HG03442 (cell line): ENCODE measurements around the gene MAPK8IP2.

Experiments used
- ATAC-seq: cut with Tn5 transposase; IDR thresholded peaks from one replicate; pipeline ENCODE4 v1.9.1; 2021; ENCODE audit warnings: mild to moderate bottlenecking, moderate library complexity; ENCODE audit not compliant: unreplicated experiment

Gene MAPK8IP2

DNA sequence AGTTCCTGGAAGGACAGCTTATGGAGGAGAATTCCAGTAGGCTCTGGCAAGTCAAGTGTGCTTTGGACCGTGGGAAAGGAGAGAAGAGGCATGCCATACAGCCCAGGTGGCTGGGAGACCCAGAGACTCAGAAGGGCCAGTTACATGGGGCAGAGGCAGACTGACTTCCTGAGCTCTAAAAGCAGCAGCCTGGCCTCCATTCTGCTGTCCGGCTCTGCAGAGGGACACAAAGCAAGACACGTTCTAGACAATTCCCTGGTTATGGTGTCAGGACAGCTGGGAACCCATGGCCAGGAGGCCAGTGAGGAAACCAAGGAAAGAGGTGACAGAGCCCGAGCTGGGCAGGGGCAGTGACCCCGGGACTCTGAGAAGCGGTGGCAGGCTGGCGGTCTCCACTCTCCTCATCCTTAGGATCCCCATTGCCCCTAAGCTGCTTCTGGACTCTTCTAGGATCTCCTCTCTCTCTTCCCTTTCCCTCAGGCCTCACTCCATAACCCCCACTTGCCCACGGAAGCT is 25.1 kb upstream of the MAPK8IP2 start:
- no peak for ATAC-seq

DNA sequence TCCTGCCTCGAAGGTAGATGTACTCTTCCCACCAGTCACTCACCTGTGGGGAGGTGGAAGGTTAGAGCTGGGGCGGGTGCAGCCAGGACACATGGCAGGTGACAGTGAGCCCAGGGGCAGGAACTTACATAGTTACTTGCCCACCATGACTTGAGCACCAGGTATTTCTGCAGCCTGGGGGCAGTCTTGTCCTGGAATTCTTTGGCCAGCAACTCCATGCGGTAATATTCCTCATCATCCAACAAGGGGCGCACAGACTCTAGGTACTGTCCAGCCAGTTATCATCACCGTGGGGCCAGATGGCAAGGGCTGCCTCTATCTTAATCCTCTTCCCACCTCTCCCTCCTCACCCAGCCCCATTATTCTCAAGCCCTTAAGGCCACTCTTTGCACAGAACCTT is 24.5 kb upstream of the MAPK8IP2 start:
- ATAC-seq: no peak

DNA sequence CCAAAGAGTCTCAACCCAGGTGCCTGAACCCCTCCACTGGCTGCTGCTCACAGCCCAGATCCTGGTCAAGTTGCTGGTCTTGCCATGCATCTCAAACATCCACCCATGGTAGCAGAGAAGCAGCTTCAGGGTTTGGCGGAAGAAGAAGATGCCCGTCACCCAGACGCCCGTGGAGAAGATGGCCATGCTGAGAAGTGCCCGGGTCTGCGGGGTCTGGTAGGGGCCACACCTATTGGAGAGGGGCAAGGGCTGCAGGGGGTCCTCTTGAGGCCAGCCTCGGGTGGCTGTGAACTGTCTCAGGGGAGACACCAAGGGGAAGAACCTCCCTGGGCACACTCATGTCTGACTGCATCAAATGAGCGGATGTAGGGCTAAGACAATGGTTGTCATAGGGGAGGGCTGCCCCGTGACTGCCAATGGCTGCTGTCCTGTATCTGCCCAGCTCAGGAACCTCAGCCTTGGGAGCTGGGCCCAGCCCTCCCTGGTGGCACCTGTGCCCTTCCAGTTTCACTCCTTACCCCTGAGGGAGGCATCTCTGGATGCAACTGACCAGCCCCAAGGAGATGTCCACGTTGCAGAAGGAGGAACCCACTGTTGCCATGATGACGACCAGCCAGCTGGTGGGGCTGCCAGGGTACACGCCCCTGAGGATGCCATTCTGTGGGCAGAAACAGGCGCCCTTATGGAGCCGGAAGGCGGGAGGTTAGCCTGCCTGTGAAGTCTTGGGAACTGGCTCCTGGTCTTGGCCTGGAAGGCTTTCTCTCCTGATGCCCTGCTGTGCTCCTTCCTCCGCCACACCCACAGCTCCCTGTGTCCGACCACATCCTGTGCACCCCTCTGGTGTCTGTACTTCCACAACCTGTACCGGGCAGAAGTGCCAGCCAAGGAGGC is 23.5 kb upstream of the MAPK8IP2 start:
- no peak for ATAC-seq

DNA sequence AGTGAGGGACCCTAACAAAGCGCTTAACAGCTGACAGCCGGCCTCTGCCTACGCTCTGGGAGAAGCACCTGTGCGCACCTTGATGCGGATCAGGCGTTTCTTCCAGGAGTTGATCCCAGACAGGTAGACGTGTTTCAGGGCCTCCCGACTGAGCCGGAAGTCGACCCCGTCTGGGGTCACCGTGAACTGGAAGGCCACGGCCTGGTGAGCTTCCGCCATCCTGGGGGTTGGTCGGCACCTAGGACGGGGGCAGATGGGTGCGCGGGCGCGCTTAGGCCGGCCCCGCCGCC is 23.0 kb upstream of the MAPK8IP2 start:
- no peak for ATAC-seq

DNA sequence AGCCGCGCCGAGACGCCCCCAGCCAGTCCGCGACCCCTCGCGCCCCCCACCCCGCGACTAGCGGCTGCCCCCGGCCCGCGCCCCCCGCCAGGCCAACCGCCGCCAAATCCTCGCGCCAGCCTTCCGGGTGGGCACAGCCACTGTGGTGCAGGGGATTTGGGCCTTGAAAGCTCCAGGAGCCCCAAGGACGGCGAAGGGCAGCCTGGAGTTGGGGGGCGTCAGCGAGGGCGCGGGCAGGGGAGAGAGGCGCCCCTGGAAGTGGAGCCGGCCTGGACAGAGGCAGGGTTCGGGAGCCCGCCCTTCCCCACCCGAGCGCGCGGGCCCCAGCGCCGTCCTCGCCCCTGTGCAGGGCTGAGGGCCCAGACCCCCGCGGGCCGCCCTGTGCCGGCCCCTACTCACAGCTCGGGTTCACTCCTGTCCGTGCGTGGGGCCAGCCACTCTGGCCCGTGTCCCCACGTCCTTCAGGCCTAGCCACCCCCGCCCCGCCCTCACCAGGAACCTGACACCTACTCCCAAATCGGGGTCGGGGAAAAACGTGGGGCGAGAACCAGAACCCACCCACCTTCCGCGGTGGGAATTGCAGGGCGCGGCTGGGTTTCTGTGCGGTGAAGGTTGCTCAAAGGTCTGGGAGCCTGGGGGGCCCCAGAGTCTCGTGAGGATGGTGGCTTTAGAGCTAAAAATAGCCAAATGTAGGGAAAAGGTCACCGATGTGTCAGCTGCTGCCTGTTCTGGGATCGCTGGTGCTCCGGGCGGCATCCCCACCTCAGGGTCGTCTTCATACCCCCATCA is 22.4 kb upstream of the MAPK8IP2 start, which contains the start of gene CPT1B:
CPT1B (minus strand) TSS at position 441 of the 789 bp plus-strand sequence. CDS start 512 bp downstream, outside the sequence.
- ATAC-seq: no peak

DNA sequence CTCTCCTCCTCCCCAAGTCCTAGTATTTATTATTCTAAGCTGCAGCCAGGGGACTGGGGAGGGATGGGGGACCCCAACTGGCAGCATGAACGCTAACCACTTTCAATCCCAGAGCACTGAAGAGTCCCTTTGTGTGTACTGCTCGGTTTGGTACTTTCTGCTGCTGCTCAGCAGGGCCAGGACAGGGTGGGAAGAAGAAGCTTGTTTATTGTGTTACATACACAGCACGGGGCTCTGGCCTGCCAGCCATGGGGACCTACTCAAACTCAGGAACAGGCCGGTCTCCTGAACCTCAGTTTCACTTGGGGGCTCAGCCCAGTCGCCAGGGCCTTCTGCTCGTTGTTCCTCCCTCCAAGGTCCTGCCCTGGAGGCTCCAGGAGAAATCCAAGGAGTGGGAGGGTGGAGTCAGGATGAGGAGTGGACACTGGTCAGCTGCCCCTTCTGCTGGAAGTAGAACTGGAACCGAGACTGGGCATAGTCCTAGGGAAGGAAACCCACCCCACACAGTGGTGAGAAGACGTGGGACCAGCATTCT is 21.8 kb upstream of the MAPK8IP2 start:
- no peak for ATAC-seq

DNA sequence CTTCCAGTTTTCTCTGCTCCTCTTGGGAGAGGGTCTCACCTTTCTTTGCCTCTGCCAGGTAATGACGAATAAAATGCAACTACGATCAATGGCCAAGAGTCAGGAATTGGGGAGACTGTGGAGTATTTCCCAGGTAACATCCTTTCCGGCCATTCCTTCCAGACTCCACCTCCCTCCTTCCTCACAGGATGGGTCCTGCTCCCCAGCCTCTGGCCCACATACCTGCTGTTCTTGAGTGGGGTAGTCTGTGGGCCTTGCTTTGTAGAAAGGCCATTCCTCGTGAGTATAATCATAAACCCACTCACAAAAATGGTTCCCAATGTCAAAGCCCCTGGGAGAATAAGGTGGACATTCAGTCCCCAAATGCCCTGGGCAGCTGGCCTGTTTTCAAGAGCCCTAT is 20.8 kb upstream of the MAPK8IP2 start:
- no peak for ATAC-seq

DNA sequence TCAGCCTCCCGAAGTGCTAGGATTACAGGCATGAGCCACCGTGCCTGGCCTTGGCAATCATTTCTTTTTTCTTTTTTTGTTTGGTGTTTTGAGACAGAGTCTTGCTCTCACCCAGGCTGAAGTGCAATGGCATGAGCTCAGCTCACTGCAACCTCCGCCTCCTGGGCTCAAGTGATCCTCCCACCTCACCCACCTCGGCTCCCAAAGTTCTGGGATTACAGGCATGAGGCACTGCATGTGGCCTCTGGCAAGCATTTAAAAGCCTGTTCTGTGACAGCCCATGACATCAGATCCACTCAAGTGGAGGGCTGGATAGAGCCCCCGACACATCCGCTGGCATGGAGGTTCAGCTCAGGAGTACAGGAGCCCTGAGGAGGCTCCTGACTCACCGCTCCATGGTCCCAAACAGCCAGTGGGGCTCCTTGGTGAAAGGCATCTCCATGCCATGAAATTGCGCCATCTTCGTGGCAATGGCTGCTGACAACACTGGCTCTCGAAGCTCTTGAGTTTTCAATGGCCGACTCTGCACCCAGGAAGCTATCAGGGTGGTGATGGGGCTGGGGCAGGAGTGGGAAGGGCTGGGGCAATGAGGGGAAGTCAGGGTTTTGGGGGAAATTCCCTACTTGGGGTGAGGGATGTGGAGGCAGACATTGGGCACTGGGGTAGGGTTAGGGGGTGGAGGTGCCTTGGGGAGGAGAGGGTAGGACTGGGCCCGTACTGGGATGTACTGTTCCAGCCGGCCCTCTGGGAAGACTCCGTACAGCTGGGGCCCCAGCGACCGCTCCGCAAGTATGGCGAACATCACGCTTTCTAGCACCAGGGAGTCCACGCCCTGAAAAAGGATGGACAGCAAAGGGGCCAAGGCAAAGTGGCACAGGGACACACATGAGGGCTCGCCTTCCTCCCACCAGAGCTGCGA is 19.3 kb upstream of the MAPK8IP2 start:
- no peak for ATAC-seq

DNA sequence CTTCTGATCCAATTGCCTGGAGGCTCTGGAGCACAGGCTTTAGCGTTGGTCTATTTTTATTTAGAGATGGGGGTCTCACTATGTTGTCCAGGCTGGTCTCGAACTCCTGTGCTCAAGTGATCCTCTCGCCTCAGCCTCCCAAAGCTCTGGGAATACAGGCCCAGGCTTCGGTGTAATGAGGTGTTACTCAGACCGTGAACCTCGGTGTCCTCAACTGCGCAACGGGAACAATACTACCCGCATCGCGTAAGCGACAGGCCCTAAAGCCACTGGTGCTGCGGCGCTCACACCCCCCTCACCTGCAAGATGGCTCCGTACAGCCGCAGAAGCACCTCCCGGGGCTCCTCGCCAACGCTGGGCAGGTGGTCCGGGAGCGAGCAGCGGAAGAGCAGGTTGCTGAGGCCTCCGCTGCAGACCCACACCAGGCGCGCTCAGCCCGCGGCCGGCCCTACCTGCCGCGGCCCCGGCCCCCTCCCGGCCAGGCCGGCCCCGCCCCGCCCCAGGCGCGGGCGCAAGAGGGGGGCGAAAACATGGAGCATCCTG is 18.6 kb upstream of the MAPK8IP2 start:
- peak; percentile 17 for ATAC-seq

DNA sequence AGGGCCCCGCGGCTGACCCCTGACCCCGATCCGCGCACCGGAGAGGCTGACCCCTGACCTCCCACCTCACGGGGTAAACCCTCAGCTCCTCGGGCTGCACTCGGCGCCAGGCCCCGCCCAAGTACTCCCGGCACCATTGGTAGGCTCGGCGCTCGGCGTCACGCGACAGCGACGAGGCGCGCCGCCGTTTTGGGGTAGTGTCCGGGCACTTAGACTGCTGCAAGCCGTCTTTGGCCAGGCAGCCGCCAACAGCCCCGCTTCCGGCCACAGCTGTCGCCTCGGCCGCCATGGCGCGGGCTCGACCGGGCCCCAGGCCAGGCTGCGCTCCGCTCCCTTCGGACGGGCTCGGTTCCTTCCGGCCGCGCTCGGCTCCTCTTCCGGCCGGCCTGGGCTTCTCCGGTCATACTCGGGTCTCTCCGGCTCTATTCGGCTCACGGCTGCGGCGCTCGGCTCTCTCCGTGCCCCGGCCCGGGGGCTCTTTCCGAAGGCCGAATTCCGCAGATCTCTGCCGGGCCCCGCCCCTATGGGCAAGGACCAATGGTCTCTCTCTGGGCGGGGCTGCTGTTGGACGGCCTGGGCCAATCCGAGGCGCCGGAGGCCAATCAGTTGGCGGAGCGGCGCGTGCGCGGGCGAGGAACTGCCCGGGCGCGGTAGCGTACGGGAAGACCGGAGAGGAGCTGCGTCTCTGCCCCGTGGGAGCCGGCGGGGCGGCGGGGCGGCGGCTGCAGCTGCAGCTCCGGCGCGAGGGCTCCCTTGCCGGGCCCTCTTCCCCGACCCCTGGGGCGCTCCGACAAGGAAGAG is 17.9 kb upstream of the MAPK8IP2 start, which contains the start of gene CHKB:
CHKB (minus strand) TSS at position 357 of the 801 bp plus-strand sequence; CDS start at position 289, 68 bp downstream.
- ATAC-seq: peak; percentile 91

DNA sequence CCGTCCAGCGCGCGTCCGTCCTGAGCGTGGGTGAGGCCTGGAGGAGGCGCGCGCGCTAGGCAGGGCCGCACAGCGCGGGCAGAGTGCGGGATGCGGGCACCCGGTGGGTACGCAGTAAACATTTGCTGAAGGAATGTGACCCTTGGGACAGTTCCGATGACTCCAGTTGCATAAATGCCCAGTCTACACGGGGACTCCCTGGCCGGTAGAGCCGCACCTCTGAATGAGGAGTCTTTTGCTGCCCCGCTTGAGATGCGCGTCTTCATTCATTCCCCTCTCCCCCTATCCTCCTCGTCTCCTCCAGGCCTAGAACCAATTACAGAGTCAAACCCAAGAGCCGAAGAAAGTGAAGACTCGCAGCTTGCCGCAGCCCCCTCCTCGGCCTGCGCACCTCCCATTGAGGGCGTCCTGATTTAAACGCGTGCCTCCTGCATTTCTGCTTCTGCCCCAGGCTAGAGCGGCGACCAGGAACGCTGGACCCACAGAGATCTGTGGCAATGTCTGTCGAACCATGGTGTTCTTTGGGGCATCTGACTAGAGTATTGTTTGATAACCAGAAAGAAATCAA is 17.2 kb upstream of the MAPK8IP2 start:
- peak; percentile 7 for ATAC-seq

DNA sequence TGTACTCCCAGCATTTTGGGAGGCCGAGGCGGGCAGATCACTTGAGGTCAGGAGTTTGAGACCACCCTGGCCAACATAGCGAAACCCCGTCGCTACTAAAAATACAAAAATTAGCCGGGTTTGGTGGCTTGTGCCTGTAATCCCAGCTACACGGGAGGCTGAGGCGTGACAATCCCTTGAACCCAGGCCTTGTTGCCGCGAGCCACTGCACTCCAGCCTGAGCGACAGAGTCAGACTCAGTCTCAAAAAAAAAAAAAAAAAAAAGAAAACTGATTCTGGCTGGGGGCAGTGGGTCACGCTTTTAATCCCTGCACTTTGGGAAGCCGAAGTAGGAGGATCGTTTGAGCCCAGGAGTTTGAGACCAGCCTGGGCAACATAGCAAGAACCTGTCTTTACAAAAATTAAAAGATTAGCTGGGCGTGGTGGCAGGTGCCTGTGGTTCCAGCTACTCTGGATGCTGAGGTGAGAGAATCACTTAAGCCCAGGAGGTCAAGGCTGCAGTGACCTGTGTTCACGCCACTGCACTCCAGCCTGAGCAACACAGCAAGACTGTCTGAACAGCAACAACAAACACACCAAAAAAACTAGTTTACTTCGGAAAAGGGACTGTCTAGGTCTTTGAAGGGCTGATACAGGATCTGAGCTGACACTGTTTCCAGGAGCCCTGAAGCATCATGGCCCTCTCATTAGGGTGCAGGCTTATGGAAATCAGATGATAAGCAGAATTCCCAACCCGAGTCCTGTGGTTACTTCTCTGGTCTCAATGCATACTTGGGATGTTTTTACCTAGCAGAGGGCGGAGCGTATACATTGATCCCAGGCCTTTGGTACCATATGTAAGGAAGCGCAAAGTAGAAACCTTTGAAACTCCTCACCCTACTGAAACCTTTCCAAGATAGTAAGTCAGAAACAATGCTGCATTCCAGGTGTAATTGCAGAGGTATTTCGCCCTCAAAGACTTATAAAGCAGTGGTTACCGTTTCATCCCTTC is 16.2 kb upstream of the MAPK8IP2 start:
- no peak for ATAC-seq

DNA sequence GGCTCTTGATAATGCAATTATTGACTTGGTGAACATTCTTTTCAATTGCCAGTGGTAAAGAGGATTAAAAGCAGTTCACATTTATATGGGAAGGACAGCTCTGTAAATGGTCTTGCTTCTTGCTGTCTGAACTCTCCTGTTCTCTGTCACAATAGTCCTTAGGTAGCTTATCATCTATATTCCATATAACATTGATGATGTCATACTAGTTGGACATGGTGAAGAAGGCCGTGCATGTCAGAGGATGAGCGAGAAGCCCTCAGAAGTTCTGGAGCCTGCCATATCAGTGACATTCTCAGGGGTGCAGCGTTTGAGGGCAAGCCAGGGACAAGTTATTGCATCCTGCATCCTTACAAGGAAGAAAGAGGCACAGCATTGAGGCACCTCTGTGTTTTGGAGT is 15.4 kb upstream of the MAPK8IP2 start:
- no peak for ATAC-seq

DNA sequence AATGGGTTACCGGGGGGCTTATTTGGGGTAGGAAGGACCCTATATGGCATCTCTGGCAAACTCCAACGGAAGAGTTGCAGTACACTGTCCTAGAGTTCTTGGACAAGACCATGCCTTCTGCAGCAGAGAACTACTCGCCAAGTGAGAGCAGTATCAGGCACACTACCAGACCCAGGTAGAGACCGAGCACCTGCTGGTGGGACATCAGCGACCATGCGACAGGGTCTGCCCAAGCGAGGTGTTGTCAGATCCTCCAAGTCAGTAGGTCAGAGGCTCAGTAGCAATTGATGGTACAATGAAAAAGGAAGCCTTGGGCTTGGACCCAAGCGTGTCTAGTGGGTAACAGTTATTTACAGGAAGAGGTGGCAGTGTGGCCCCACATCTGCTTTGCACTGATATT is 14.8 kb upstream of the MAPK8IP2 start:
- no peak for ATAC-seq

DNA sequence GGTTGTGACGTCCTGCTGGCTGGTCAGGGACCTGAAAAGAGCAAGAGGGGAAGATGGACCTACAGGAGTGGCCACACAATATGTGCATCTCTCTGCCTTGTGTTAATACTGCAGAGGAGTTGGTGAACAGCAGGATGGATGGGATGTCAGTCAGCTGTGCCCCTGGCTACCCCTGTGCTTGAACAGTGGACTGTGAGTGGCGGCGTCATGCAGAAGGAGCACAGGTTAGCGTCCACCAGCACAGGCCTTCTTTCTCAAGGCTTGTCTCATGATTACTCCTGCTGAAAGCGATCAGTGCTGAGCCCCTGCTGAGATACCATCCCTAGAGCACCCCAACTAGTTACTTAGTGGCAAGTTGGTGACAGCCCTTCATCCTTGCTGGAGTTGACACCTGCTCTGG is 14.2 kb upstream of the MAPK8IP2 start:
- no peak for ATAC-seq

DNA sequence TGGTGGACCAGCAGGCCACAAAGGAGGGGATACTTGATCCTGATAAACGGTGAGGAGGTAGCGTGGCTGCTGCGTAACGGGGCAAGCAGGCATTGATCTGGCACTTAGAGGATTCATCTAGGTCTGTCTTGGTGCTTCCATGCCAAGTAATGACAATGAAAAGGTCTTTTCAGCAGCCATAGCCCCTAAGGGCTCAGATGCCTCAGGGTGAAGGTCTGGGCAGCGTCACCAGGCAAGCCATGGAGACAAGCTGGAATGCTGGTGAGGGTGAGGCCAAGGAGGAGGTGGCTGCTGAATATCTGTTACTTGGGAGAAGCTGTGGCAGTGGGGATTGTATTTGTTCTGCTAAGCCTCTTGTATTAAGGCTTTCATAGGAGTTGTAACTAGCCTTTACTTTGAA is 13.2 kb upstream of the MAPK8IP2 start:
- ATAC-seq: no peak

DNA sequence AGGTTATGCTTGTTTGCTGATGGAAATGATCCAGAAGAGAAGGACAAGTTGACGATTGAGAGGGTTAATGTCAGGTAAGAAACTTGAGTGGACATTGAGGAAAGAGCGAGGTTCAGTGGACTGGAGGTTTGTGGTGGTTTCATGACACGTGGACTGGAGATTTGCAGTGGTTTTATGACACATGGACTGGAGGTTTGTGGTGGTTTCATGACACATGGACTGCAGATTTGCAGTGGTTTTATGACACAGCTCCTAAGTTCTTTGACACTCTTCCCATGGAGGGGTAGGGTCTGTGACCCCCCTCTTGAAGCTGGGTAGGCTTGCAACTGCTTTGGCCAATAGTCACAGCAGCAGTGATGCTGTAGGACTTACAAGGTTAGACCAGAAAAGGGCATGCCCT is 5.4 kb upstream of the MAPK8IP2 start:
- no peak for ATAC-seq

DNA sequence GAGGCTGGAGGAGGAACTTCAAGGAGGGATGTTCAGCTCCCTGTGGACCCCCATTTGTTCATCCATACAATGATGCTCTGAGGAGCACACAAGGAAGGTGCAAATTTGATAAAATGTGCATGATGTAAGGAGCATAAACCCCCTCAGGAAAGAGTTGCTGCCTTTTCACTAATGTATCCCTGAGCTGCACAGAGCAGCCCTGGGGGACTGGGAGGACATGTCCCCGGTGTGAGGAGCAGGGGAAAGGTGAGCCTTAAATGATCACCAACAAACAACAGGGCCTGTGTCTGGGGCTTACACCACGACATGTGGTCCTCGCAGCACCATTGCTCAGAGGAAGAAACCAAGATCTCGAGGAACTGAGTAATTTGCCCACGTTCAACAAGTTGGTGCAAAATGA is 3.5 kb upstream of the MAPK8IP2 start:
- ATAC-seq: no peak
